Measurements from ENCODE around the gene GABPB1. TPM values are rescaled to one million over a fixed set of nuclear protein-coding genes. Genes with fewer than 3 reads are reported as not detected.

GABPB1 gene
- total RNA-seq, 1 experiment from 2014 or later, result 67.2 TPM

GRCh38 chr15:50241684-50242450 is 113.1 kb downstream of the GABPB1 start:
- no peak for DNase-seq (ENCODE audit: low read depth)

GRCh38 chr15:50238255-50238654 is 116.7 kb downstream of the GABPB1 start:
- no peak for DNase-seq (ENCODE audit: low read depth)

GRCh38 chr15:50236433-50236832 is 118.6 kb downstream of the GABPB1 start:
- DNase-seq (ENCODE audit: low read depth), result no peak

GRCh38 chr15:50235794-50236193 is 119.2 kb downstream of the GABPB1 start:
- peak; percentile 42 for DNase-seq (ENCODE audit: low read depth)

GRCh38 chr15:50234764-50235163 is 120.2 kb downstream of the GABPB1 start:
- DNase-seq (ENCODE audit: low read depth), result no peak

GRCh38 chr15:50233192-50233736 is 121.7 kb downstream of the GABPB1 start:
- DNase-seq (ENCODE audit: low read depth), result no peak

GRCh38 chr15:50232791-50233190 is 122.2 kb downstream of the GABPB1 start:
- no peak for DNase-seq (ENCODE audit: low read depth)

GRCh38 chr15:50231761-50232160 is 123.2 kb downstream of the GABPB1 start:
- no peak for DNase-seq (ENCODE audit: low read depth)

- no peak for DNase-seq (ENCODE audit: low read depth)
These were observed 125.7 kb downstream of the GABPB1 start for GRCh38 chr15:50229336-50229735.

- DNase-seq (ENCODE audit: low read depth), result no peak
These were observed 126.1 kb downstream of the GABPB1 start for GRCh38 chr15:50228866-50229265.

- peak; percentile 89 for DNase-seq (ENCODE audit: low read depth)
These were observed 127.9 kb downstream of the GABPB1 start for GRCh38 chr15:50227076-50227475.

GRCh38 chr15:50225938-50226337 is 129.1 kb downstream of the GABPB1 start:
- DNase-seq (ENCODE audit: low read depth), result no peak

Other genes starting within 250 kb of the GABPB1 start
- gene ATP8B4, start 236.0 kb downstream of the GABPB1 start, total RNA-seq (2014; rRNA removed; shearing (Covaris generic)), result 0.29 and 0.36 TPM in 2 replicates
- 0.39 TPM in 1 of 2 replicates, not detected in the other for gene SLC27A2, start 173.0 kb downstream of the GABPB1 start, total RNA-seq (2014; rRNA removed; shearing (Covaris generic))
- gene HDC, start 89.5 kb downstream of the GABPB1 start, total RNA-seq (2014; rRNA removed; shearing (Covaris generic)), result not detected in 2 replicates
- gene USP8, start 69.2 kb upstream of the GABPB1 start, total RNA-seq (2014; rRNA removed; shearing (Covaris generic)), result 65.2 and 74.4 TPM in 2 replicates
- gene USP50, start 191.5 kb upstream of the GABPB1 start, total RNA-seq (2014; rRNA removed; shearing (Covaris generic)), result not detected in 2 replicates